NCI-H1105 treated with DMSO at 0.1 percent for 48 hours (cell line): ENCODE data around the gene TANGO6.
"Not testable (repeated sequence)": the region's sequence is repeated elsewhere in the genome, so short reads cannot be mapped to it uniquely, and the experiment has no call there.

ENCODE experiments used
- DNase-seq: peaks from one replicate; lab custom pipeline; 2025; lab: John Stamatoyannopoulos, UW

TANGO6 gene

GRCh38 chr16:69012906-69013305 is 169.6 kb downstream of the TANGO6 start:
- no peak for DNase-seq

GRCh38 chr16:69013991-69014390 is 170.7 kb downstream of the TANGO6 start:
- DNase-seq, result no peak

DNA sequence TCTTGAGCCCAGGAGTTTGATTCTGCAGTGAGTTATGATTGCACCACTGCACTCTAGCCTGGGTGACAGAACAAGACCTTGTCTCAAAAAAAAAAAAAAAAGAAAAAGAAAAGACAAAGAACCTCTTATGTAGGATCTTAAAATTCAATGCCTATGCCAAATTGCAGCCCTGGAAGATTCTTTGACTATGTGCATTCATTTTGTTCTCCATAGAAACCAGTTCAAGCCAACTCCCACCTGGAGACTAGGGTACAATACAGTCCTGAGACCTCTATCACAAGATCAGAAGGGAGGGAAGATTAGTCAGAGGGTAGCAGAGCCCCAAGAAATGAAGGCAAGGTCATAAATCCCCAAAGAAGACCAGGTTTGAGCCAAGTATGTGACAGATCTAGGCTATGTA is 171.5 kb downstream of the TANGO6 start:
- no peak for DNase-seq

DNA sequence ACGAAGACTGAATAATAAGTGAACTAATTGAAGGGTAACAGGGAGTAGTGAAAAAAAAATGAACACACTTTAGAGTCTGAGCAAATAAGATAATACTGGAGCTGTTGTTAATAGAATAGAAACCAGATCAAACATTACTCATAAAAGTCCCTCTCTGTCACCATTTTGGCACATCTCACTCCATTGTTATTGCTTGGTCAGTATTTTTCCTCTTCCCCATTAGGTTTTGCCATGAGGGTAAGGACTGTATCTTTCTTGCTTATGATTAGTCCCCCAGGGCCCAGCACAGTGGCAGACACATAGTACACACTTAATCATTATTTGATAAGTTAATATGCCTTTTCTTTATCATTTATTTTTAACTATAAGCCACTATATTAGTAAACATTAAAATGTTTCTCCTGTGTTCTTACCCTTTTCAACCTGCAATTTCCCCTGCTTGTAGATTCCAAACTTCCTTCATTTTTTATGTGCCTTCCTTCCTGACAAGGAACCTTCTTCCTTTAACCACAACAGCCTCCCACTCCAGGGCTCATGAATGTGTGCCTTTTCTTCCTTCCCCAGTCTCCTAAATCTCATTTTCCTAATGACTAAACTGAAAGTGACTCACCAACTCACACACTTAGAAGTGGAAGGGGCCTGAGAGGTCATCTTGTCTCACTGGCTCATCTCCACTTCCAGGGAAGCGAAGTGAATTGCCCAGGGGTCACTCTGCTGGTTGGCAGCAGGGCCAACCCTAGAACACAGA is 173.9 kb downstream of the TANGO6 start:
- no peak for DNase-seq

DNA sequence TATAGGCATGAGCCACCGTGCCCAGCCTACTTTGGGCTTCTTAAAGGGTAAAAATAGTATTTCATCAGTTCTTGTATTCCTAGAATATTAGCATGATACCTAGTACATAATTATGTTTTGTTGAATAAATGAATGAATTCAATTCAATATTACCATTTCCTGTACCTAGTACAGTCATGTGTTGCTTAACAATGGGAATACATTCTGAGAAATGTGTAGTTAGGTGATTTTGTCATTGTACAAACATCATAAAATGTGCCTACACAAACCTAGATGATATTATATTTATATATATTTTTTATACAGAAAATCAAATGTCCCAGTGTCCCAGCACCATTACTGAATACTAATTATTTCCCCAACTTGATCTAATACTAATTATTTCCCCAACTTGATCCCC is 176.5 kb downstream of the TANGO6 start:
- DNase-seq, result no peak

GRCh38 chr16:69029121-69029520 is 185.8 kb downstream of the TANGO6 start:
- DNase-seq, result no peak

DNA sequence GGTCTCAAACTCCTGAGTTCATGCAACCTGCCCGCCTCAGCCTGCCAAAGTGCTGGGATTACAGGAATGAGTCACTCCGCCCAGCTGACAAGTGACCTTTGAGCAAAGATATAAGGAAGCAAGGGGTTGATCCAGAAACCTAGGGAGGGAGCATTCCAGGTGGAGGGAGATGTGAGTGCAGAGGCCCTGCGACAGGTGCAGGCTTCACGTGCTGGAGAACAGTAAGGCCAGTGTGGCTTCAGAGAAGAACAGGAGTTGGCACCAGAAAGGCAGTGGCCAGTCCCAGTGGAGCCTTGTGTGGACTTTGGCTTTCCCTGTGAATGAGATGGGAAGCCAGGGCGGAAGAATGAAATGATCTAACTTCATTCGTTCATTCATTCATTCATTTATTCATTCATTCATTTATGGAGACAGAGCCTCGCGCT is 188.6 kb downstream of the TANGO6 start:
- no peak for DNase-seq

- no peak for DNase-seq
Measured at GRCh38 chr16:69033151-69033949, 190.0 kb downstream of the TANGO6 start.

- no peak for DNase-seq
Measured at GRCh38 chr16:69035375-69035774, 192.0 kb downstream of the TANGO6 start.

DNA sequence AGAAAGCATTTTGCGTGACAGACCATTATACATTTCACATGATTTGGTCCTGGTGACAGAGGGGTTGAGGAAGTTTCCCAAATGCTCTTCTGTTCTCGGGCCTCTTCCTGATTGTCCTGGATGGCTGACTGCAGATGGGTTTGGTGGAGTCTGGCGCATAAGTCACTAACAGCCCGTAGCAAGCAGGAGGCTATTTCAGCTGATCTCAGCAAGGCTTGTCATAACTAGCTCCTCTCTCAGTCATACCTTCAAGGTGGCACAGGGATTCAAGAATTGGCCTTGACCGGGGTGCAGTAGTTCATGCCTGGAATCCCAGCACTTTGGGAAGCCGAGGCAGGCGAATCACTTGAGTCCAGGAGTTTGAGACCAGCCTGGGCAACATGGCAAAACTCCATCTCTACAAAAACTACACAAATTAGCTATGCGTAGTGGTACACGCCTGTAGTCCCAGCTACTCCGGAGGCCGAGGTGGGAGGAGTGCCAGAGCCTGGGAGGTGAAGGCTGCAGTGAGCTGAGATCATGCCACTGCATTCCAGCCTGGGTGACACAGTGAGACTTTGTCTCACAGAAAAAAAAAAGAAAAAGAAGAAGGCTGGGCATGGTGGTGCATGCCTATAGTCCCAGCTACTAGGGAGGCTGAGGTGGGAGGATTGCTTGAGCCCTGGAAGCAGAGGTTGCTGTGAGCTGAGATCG is 193.2 kb downstream of the TANGO6 start:
- DNase-seq, result no peak

DNA sequence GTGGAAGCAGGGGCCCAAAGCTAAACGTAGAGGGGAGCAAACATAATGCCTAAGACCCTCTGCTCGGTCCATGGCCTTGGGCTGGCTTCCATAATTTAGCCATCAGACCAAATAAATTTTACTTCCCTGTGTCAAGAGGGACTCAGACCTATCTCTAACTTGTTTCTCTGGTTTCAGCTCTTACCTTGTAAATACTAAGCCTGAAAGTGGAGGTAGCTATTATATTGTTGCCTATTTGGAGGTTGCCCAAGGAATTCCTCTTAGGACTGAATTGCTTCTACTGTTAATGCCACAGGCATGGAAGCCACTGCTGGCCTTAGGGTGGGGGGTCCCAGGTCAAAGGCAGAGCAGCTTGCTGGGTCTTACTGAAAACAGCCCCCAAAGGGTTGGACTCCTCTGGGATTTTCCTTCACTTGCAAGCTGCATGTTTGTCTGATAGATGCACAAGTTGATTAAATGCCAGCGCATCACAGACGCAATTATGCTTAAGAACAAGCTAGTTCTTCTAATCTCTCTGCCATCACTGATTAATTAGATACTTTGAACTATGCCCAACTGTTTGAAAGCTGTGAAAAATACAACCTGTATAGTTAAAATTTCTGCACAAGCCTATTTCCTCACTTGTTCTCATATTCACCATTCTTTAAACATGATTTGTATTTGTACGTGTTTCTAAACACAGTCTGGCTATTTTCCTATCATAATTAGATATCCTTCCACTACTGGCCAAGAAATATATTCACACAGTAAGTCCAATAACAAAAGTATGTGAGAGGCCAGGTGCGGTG is 194.2 kb downstream of the TANGO6 start:
- no peak for DNase-seq

GRCh38 chr16:69039333-69039941 is 196.1 kb downstream of the TANGO6 start:
- no peak for DNase-seq

DNA sequence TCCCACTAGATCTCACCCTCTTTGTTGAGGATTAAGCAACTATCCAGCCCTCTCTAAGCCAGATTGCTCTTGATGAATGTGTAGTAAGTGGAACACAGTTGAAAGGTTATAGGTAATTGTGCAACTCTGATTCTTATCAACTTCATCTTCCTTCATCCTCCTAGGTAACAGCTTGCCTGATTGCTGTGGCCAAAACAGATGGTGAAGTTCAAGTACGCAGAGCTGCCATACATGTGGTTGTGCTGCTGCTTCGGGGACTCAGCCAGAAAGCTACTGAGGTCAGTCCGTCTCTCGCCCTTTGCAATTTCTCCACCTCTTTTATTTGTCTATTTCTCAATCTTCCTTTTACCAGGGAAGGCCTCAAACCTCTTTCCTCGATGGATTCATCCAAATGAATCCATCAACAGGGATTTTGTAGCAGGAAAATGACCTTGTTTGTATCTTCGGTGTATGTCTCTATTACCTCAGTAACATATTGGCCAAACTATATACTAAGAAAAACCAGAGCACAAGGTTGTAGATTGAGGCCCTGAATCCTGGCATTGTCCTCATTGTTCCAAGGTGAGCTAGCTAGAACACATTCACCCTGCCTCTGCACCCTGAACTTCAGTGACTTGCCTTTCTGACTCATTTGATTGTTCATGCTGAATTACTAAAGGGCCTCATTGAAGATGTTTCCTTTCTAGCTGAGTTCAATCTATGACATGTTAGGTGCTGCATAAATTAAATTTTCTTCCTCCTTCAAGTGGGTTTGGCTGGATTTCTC is 197.0 kb downstream of the TANGO6 start:
- DNase-seq, result no peak

- no peak for DNase-seq
Measured at GRCh38 chr16:69048328-69049120, 205.2 kb downstream of the TANGO6 start.

DNA sequence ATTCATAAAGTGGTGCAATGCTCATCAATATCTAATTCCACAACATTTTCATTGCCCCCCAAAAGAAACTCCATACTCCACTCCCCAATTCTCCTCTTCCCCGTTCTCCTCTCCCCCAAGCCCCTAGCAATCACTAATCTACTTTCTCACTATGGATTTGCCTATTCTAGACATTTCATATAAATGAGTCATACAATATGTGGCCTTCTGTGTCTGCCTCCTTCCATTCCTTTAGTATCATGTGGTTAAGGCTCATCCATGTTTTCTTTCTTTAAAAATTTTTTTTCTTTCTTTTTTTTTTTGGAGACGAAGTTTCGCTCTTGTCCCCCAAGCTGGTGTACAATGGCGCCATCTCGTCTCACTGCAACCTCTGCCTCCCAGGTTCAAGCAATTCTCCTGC is 205.8 kb downstream of the TANGO6 start:
- no peak for DNase-seq

DNA sequence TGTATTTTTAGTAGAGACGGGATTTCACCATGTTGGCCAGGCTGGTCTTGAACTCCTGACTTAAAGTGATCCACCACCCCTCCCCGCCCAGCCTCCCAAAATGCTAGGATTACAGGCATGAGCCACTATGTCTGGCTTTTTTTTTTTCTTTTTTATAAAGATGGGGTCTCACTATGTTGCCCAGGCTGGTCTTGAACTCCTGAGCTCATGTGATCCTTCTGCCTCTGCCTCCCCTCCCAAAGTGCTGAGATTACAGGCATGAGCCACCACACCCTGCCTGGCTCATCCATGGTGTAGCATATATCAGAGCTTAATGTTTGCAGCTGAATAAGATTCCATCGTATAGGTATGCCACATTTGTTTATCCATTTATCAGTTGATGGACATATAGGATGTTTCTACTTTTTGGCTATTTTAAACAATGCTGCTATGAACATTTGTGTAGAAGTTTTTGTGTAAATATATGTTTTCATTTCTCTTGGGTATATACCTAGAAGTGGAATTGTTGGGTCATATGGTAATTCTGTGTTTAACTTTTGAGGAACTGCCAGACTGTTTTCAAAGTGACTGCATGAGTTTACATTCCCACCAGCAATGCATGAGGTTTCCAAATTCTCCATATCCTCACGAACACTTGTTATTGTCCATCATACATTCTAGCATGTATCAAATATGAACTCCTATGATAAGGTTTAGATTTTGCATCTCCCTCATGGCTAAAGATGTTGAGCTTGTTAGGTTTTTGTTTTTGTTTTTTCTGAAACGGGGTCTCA is 206.5 kb downstream of the TANGO6 start:
- DNase-seq, result no peak

DNA sequence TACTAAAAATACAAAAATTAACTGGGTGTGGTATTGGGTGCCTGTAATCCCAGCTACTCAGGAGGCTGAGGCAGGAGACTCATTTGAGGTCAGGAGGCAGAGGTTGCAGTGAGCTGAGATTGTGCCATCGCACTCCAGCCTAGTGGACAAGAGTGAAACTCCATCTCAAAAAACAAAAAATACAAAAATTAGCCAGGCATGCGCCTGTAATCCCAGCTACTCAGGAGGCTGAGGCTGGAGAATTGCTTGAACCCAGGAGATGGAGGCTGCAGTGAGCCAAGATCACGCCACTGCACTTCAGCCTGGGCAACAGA is 208.1 kb downstream of the TANGO6 start:
- DNase-seq, result not testable (repeated sequence)

DNA sequence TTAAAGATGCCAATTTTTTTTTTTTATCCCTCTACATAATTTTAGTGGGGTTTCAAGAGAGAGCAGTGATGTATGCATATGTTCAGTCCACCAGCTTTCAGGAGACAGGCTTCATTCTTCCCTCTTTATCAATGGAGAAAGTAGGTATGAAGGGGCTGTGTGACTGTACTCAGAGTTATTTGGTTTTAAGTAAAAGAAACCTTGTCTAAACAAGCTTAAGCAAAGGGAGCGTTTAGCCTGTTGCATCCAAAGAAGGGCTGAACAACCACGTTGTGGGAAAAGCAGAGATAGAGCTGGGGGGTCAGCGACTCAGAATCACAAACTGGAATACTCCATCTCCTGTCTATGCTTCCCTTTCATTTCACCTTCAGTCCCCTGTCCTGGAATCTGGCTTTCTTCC is 211.7 kb downstream of the TANGO6 start:
- DNase-seq, result no peak

DNA sequence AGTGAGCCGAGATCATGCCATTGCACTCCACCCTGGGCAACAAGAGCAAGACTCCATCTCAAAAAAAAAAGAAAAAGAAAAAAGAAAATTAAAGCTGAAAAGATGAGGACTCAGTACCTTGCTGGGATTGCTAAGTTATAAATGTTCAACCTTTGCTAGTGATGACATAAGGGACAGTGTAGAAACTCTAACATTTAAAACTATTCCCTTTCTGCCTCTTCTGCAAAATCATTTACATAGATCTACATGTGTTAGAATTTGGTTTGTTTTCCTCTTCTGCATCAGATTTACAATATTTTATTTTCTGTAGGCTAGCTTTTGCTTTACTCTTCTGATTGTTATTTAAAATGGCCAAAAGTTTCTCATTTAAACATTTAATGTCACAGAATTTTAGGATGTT is 212.6 kb downstream of the TANGO6 start:
- DNase-seq, result no peak
